Activated CD8-positive, alpha-beta T cell treated with anti-CD3 and anti-CD28 coated beads, Interleukin-2, amount 10 ng/mL, durations not matched to agents 7 days and 5 days (primary cell): ENCODE data around the gene MARCHF2. TPM values are rescaled to one million over a fixed set of nuclear protein-coding genes. Genes with fewer than 3 reads are reported as not detected.

Source experiments
- ATAC-seq: fragments of 150-1000 bp; cut with Tn5 transposase; one replicate; pipeline ENCODE4 v1.10.0; 2021; ENCODE audit warnings: moderate library complexity
- CTCF ChIA-PET: fragments of 350-600 bp; sonication (Branson Sonifier 250); formaldehyde crosslinking; loops from one replicate; lab custom pipeline; 2021; ENCODE audit warnings: antibody characterized with exemption; lab: Charles Lee
- POLR2A ChIA-PET: fragments of 350-600 bp; sonication (Branson Sonifier 250); formaldehyde crosslinking; loops from one replicate; lab custom pipeline; 2021; ENCODE audit warnings: antibody characterized with exemption; lab: Charles Lee
- DNase-seq: peaks from one replicate; pipeline ENCODE4 v3.0.0-alpha.2; 2020
- H3K27ac Mint-ChIP-seq: one replicate; pipeline ENCODE4 v1.8.0; 2021; ENCODE audit warnings: mild to moderate bottlenecking, mixed read lengths
- H3K27me3 Mint-ChIP-seq: one replicate; pipeline ENCODE4 v1.8.0; 2021; ENCODE audit warnings: low read depth, mixed read lengths
- H3K36me3 Mint-ChIP-seq: one replicate; pipeline ENCODE4 v1.8.0; 2021; ENCODE audit warnings: low read depth, mixed read lengths
- H3K4me1 Mint-ChIP-seq: one replicate; pipeline ENCODE4 v1.8.0; 2021; ENCODE audit warnings: low read depth, mixed read lengths
- H3K4me3 Mint-ChIP-seq: one replicate; pipeline ENCODE4 v1.8.0; 2021; ENCODE audit warnings: mild to moderate bottlenecking, mixed read lengths
- H3K9me3 Mint-ChIP-seq: one replicate; pipeline ENCODE4 v1.8.0; 2022; ENCODE audit warnings: mixed read lengths; ENCODE audit not compliant: insufficient read depth
- total RNA-seq, 2 experiments: library from RNA; stranded (reverse); gene quantifications; one replicate each; pipeline ENCODE4 v1.2.3, GENCODE V29; 2021

MARCHF2 gene
- total RNA-seq, 2 experiments from 2014 or later: 26.8 to 28.1 TPM

DNA sequence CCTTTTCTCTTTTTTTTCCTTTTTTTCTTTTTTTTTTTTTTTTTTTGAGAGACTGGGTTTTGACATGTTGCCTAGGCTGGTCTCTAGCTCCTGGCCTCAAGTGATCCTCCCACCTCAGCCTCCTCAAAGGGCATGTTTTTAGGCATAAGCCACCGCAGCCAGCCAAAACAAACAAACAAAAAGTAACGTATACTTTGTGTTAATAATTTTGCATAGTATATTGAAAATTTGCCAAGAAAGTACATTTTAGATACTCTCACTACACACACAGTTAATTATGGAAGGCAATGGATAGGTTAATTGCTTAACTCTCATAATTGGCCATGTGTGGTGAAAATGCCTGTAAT lies 24.5 kb upstream of the MARCHF2 start:
- Mint-ChIP-seq H3K4me1 (peaks cover 29% of the 10 kb centered on the region), H3K27ac (no peak overlapping the region), H3K9me3 (no peaks in the 10 kb centered on the region), H3K27me3 (no peaks in the 10 kb centered on the region), H3K4me3 (no peak overlapping the region), H3K36me3 (peaks cover 10% of the 10 kb centered on the region)
- no peak for ATAC-seq
- CTCF ChIA-PET: no interaction called here
- DNase-seq: no peak
- POLR2A ChIA-PET: no interaction called here

DNA sequence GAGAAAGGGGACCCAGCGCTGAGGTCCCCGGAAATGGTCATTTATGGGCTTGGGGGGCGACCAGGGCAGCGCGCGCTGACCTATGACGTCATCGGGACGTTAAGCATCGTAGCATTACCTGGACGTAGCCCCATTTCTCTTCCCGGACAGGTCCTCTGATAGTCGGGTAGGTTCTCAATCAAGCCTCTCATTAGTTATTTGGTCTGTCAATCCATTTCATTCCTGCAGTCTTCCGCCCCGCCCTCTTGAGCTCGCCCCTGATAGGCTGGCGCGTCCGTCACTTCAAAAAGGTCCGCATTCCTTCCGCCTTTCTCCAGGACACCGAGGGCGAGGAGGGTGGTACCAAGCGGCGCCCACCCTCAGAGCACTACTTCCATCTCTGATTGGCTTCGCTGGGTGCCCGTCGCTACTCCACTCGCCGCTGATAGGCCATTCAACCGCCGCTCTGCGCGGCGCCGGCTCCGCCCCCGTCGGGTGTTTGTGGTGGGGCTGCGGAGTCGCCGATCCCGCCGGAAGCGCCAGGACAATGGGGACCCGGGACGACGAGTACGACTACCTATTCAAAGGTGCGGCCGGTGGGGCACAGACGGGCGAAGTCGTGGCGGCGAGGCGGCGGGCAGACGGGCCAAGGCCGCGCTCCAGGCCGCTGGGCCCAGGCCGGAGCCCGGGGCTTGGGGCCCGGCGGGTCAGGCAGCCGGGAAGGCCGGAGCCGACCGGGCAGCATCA lies 23.1 kb upstream of the MARCHF2 start, which contains the start of gene RAB11B:
Gene RAB11B (plus strand): TSS at position 470 of the 726 bp plus-strand sequence. CDS start 57 bp downstream, at position 527.
- peak within 1 kb of the TSS; percentile 95 for H3K4me3 Mint-ChIP-seq
- ATAC-seq (peak; percentile 96), DNase-seq (peak; percentile 100)
- peaks cover 30% of the 10 kb centered on the region for H3K4me1 Mint-ChIP-seq
- peaks cover 10% of the 10 kb centered on the region for H3K36me3 Mint-ChIP-seq
- H3K27me3 Mint-ChIP-seq: no peaks in the 10 kb centered on the region
- POLR2A ChIA-PET: interaction anchor here (0.9 to 1.2 kb wide), 3 partner anchors 9 to 13 kb away, joined by 3 read pairs; no protein-coding TSS in a partner anchor
- H3K9me3 Mint-ChIP-seq: no peaks in the 10 kb centered on the region
- H3K27ac Mint-ChIP-seq: peak within 1 kb of the TSS; percentile 99
- CTCF ChIA-PET: interaction anchor here (1.0 to 6.0 kb wide), 2 partner anchors 8 to 36 kb away, joined by 3 to 45 read pairs; no protein-coding TSS in a partner anchor

DNA sequence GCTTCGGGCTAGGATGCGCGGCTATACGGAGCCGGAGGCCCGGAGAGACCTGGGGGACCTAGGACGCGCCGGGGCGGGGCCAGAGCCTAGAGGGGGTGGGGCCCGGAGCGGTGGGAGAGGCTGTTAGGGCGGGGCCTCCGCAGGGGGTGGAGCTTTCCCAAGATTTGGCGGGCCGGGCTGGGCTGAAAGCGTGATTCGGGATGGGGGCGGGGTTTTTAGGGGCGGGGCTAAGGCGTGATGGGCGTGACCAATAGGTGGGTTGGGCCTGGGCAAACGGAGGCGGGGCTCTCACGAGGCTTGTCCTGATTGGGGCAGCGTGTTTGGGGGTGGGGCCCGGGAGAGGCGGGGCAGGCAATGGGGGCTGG lies 22.5 kb upstream of the MARCHF2 start:
- H3K4me3 Mint-ChIP-seq: peak overlapping the region; percentile 95
- ATAC-seq (peak; percentile 69), DNase-seq (peak; percentile 95)
- peaks cover 10% of the 10 kb centered on the region for H3K36me3 Mint-ChIP-seq
- ChIA-PET CTCF (interaction anchor here (1.0 to 6.0 kb wide), 2 partner anchors 8 to 37 kb away, joined by 3 to 45 read pairs; no protein-coding TSS in a partner anchor), POLR2A (interaction anchor here (0.6 to 1.2 kb wide), 3 partner anchors 10 to 24 kb away, joined by 3 read pairs; no protein-coding TSS in a partner anchor)
- peaks cover 35% of the 10 kb centered on the region for H3K4me1 Mint-ChIP-seq
- peak overlapping the region; percentile 80 for H3K27ac Mint-ChIP-seq
- no peaks in the 10 kb centered on the region for H3K27me3 Mint-ChIP-seq
- no peaks in the 10 kb centered on the region for H3K9me3 Mint-ChIP-seq

DNA sequence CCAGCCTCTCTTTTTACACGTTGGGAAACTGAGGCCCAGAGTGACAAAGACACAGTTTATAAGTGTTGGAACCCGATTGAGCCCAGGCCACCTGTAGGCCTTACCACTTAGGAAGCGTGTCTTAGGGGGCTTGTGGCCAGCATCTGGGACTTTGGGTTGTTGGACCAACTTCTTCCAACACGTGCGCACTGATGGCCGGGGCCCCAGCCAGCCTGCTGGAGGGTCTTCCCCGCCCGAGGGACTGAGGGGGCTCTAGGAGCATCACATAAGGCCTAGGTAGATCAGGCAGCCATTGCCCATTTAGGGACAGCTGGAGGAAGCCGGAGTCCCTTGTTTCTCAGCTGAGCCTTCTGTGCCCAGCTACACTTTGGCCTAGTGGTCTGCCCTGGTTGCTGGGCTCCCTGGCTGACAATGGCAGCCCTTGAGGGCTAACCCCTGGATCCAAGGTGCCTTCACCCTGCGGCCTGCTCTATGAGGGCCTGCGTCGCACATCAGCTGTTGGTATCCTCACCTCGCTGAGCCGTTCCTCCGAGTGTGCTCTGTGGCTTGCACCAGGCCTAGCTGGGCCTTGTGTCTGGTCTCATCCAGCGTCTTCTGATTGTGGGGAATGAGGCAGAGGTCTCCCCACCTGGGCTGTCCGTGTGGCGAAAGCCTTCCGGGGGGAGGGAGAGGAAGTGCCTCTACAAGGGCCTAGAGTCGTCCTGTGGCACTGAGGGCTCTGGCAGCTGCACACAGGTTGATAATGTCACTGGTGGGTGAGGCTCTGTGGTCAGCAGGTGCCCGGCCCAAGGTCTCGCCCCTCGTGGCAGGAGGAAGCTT lies 21.7 kb upstream of the MARCHF2 start:
- H3K36me3 Mint-ChIP-seq: peaks cover 9% of the 10 kb centered on the region
- peak overlapping the region; percentile 80 for H3K27ac Mint-ChIP-seq
- H3K4me1 Mint-ChIP-seq: peaks cover 41% of the 10 kb centered on the region
- CTCF ChIA-PET: interaction anchor here (6.0 kb wide), 1 partner anchor 37 kb away, joined by 45 read pairs; no protein-coding TSS in a partner anchor
- H3K4me3 Mint-ChIP-seq: peak overlapping the region; percentile 95
- DNase-seq (no peak), ATAC-seq (no peak)
- no peaks in the 10 kb centered on the region for H3K27me3 Mint-ChIP-seq
- POLR2A ChIA-PET: interaction anchor here (0.6 to 1.1 kb wide), 2 partner anchors 25 to 122 kb away, joined by 3 read pairs; no protein-coding TSS in a partner anchor
- no peaks in the 10 kb centered on the region for H3K9me3 Mint-ChIP-seq

DNA sequence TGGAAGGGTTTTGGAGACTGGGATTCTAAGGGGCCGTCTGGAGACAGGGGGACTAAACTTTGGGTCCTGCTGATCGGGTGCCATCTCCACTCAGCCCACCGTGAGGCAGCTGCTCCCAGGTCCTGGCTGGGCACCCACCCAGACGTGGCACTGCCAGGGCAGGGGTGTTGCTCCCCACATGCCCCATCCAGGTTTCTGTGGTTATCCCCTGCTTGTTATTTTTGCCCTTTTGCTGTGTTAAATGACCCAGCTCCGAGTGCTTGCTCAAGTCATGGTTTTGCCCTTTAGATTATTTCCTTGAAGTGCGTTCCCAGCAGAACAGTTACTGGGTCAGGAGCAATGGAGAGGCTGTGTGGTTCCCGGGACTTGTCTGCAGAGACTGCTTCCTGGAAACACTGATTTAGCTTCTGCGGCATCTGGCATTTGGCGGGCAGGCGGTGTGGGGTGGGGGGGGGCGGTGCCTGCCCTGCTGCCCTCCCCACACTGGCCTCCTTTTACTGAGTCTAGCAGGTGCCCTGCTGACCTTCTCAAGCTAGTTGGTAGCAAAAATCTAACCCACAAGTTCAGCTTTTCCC lies 21.0 kb upstream of the MARCHF2 start:
- no peak for DNase-seq
- Mint-ChIP-seq H3K27ac (peak overlapping the region; percentile 74), H3K27me3 (no peaks in the 10 kb centered on the region), H3K9me3 (no peaks in the 10 kb centered on the region), H3K4me3 (peak overlapping the region; percentile 25), H3K4me1 (peaks cover 48% of the 10 kb centered on the region), H3K36me3 (peaks cover 3% of the 10 kb centered on the region)
- ChIA-PET CTCF (interaction anchor here (6.0 kb wide), 1 partner anchor 38 kb away, joined by 45 read pairs; no protein-coding TSS in a partner anchor), POLR2A (interaction anchor here (0.6 to 1.1 kb wide), 2 partner anchors 121 to 320 kb away, joined by 3 to 4 read pairs; no protein-coding TSS in a partner anchor)
- ATAC-seq: no peak

DNA sequence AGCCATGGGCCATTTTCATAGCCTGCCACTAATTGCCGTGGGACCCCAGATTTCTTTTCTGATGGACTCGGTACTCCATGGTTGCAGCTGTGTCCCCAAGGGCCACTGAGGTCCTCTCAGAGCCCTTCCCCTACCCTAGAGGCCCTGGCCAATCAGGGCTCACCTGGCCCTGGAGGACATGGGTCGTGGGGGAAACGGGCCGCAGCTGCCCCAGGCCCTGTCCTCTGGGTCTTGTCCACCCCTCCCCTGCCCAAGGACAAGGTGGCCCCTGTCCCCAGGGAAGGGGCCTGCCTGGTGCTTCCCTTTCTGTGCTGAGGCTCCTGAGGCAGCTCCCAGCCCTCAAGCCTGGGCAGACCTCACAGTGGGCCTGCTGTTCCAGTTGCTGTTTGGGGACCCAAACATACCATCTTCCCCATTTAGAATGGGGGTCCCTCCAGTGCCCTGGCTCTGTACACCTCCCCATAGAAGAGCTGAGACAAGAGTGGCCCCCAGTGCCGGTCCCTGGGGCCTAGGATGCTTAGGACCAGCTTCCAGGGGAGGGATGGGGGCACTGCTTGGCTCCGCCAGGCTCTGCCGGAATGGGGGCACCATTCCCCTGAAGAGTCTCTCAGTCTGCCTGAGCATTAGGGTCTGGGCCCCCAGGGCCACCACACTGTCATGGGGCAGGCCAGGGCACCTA lies 19.8 kb upstream of the MARCHF2 start:
- no peak overlapping the region for H3K27ac Mint-ChIP-seq

DNA sequence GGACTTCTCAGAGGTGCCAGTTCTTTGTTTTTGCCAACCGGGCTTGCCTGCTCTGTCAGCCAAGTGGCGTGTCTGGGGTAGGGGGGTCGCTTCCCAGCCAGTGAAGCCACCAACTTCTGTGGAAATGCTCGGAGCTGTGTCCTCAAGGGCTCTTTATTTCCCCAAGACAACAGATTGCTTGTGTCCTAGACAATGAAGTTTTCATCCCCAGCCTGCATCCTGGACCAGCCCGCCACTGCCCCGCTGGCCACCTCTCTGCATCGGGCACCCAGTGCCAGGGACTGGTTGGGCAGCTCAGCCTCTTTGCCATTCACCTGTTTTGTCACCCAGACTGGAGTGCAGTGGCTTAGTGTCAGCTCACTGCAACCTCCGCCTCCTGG lies 19.2 kb upstream of the MARCHF2 start:
- ATAC-seq (no peak), DNase-seq (no peak)
- no peaks in the 10 kb centered on the region for H3K36me3 Mint-ChIP-seq
- ChIA-PET CTCF (interaction anchor here (1.5 to 6.0 kb wide), 3 partner anchors 19 to 43 kb away, joined by 3 to 45 read pairs (median 5); partner anchors contain the start of gene MARCHF2), POLR2A (no interaction called here)
- no peak overlapping the region for H3K27ac Mint-ChIP-seq
- no peak overlapping the region for H3K4me3 Mint-ChIP-seq
- peaks cover 54% of the 10 kb centered on the region for H3K4me1 Mint-ChIP-seq
- no peaks in the 10 kb centered on the region for H3K9me3 Mint-ChIP-seq
- H3K27me3 Mint-ChIP-seq: no peaks in the 10 kb centered on the region

More for the DNA sequence above, 19.8 kb upstream of the MARCHF2 start:
- DNase-seq (no peak), ATAC-seq (no peak)
- peaks cover 54% of the 10 kb centered on the region for H3K4me1 Mint-ChIP-seq
- no peak overlapping the region for H3K4me3 Mint-ChIP-seq
- POLR2A ChIA-PET: no interaction called here
- no peaks in the 10 kb centered on the region for H3K9me3 Mint-ChIP-seq
- CTCF ChIA-PET: interaction anchor here (1.5 to 6.0 kb wide), 2 partner anchors 20 to 39 kb away, joined by 5 to 45 read pairs; partner anchors contain the start of gene MARCHF2
- no peaks in the 10 kb centered on the region for H3K36me3 Mint-ChIP-seq
- no peaks in the 10 kb centered on the region for H3K27me3 Mint-ChIP-seq

DNA sequence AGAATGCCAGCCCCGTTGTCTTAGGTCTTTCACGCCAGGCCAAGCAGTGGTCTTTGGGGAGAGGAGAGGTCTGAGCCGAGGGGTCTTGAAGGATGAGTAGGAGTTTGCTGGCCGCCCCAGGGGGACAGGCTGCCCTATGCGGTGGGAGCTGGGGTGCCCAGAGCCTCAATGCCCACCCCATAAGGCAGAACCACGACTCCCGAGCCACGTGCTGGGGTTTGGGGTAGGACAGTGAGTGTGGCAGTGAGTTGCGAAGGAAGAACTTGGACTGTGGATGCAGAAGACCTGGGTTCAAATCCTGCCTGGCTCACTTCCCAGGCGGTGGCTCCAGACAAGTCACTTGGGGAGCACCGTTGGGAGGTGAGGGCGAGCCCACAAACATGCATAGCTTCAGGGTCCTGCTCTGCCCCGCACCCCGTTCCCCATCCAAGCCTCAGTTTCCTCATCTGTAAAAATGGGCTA lies 17.5 kb upstream of the MARCHF2 start:
- POLR2A ChIA-PET: no interaction called here
- ATAC-seq (no peak), DNase-seq (no peak)
- H3K36me3 Mint-ChIP-seq: peaks cover 8% of the 10 kb centered on the region
- CTCF ChIA-PET: interaction anchor here (1.0 kb wide), 1 partner anchor 42 kb away, joined by 16 read pairs; no protein-coding TSS in a partner anchor
- H3K27ac Mint-ChIP-seq: no peak overlapping the region
- no peaks in the 10 kb centered on the region for H3K27me3 Mint-ChIP-seq
- no peaks in the 10 kb centered on the region for H3K9me3 Mint-ChIP-seq
- peaks cover 49% of the 10 kb centered on the region for H3K4me1 Mint-ChIP-seq
- no peak overlapping the region for H3K4me3 Mint-ChIP-seq

DNA sequence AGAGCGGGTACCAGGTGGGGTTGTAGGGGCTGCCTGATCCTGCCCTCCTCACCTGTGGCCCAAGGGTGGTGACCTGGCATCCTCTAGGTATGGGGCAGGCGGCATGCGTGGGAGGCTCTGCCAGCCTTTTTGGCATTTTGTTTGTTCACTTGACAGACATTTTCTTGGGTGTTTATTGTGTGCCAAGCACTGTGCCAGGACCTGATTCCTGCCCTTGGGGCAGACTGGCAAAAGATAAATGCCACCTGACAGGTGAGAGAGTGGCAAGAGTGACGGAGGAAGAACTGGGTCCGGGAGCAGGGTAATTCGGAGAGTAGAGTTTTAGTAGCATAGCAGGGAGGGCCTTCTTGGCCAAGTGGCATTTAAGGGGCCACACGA lies 16.9 kb upstream of the MARCHF2 start:
- no peaks in the 10 kb centered on the region for H3K27me3 Mint-ChIP-seq

DNA sequence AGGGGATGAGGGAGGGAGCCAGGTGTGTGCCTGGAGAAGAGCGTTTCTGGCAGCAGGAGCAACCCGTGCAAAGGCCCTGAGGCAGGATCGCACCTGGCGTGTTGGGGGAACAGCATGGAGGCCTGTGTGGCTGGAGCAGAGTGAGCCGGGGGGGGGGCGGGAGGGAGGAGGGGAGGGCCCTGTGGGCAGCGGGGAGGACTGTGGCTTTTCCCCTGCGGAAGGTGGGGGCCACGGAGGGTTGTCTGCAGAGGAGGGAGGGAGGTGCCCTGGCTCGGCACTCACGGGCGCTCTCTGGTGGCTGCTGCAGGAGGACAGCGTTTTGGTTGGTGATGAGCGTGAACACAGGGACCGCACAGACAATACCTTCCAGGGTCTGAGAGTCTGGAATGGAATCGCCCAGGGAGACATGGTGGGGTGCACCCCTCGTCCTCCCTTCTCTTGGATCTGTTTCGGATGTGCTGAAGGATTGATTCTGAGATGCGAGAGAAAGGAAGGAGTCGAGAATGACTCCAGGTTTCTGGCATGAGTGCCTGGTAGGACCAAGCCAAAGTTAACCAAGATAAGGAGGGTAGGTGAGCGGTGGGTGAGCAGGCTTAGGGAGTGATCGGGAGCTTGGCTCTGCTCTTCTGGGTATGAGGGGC lies 16.4 kb upstream of the MARCHF2 start:
- no peaks in the 10 kb centered on the region for H3K9me3 Mint-ChIP-seq
- peaks cover 9% of the 10 kb centered on the region for H3K36me3 Mint-ChIP-seq
- no peak overlapping the region for H3K4me3 Mint-ChIP-seq
- ChIA-PET POLR2A (no interaction called here), CTCF (interaction anchor here (0.6 to 2.2 kb wide), 4 partner anchors 17 to 43 kb away, joined by 3 to 28 read pairs (median 11); partner anchors contain the start of gene MARCHF2)
- peak; percentile 89 for DNase-seq
- ATAC-seq: peak; percentile 85
- no peaks in the 10 kb centered on the region for H3K27me3 Mint-ChIP-seq
- peak overlapping the region; percentile 71 for H3K27ac Mint-ChIP-seq
- H3K4me1 Mint-ChIP-seq: peaks cover 40% of the 10 kb centered on the region

More for the DNA sequence above, 16.9 kb upstream of the MARCHF2 start:
- H3K4me3 Mint-ChIP-seq: no peak overlapping the region
- POLR2A ChIA-PET: no interaction called here
- no peak overlapping the region for H3K27ac Mint-ChIP-seq
- H3K9me3 Mint-ChIP-seq: no peaks in the 10 kb centered on the region
- ATAC-seq (no peak), DNase-seq (no peak)
- peaks cover 8% of the 10 kb centered on the region for H3K36me3 Mint-ChIP-seq
- CTCF ChIA-PET: interaction anchor here (1.0 kb wide), 1 partner anchor 42 kb away, joined by 16 read pairs; no protein-coding TSS in a partner anchor
- peaks cover 44% of the 10 kb centered on the region for H3K4me1 Mint-ChIP-seq
